SK-N-SH (cell line): ENCODE measurements around the gene PELI3.
A peak's percentile ranks its signal among the peaks of the same experiment; 100 is the strongest.

ENCODE experiments used
- ELF1 ChIP-seq: IDR thresholded peaks from 2 replicates; pipeline ENCODE4 v1.4.0; 2012
- MEF2A ChIP-seq: IDR thresholded peaks from 2 replicates; pipeline ENCODE4 v1.4.0; 2012; ENCODE audit warnings: low read depth, borderline replicate concordance
- NFIC ChIP-seq: IDR thresholded peaks from 2 replicates; pipeline ENCODE4 v1.4.0; 2012; ENCODE audit warnings: borderline replicate concordance
- REST ChIP-seq: IDR thresholded peaks from 2 replicates; pipeline ENCODE4 v1.6.1; 2012; ENCODE audit warnings: mild to moderate bottlenecking, low read depth, low read length, moderate library complexity
- SIN3A ChIP-seq: IDR thresholded peaks from 2 replicates; pipeline ENCODE4 v1.6.1; 2012; ENCODE audit warnings: low read depth, mild to moderate bottlenecking, low read length, moderate library complexity, borderline replicate concordance
- TCF12 ChIP-seq: IDR thresholded peaks from 2 replicates; pipeline ENCODE4 v1.4.0; 2012
- YY1 ChIP-seq: IDR thresholded peaks from 2 replicates; pipeline ENCODE4 v1.4.0; 2012; ENCODE audit warnings: low read depth, mild to moderate bottlenecking
- TF ChIP-seq, protein P1 (sequence below): fragments of 200-600 bp; sonication (generic); IDR thresholded peaks from 2 replicates; pipeline ENCODE4 v1.6.1; 2017; ENCODE audit warnings: antibody characterized with exemption, mild to moderate bottlenecking, moderate library complexity
- TF ChIP-seq, protein P2 (sequence below): IDR thresholded peaks from 2 replicates; pipeline ENCODE4; 2012

DNA sequence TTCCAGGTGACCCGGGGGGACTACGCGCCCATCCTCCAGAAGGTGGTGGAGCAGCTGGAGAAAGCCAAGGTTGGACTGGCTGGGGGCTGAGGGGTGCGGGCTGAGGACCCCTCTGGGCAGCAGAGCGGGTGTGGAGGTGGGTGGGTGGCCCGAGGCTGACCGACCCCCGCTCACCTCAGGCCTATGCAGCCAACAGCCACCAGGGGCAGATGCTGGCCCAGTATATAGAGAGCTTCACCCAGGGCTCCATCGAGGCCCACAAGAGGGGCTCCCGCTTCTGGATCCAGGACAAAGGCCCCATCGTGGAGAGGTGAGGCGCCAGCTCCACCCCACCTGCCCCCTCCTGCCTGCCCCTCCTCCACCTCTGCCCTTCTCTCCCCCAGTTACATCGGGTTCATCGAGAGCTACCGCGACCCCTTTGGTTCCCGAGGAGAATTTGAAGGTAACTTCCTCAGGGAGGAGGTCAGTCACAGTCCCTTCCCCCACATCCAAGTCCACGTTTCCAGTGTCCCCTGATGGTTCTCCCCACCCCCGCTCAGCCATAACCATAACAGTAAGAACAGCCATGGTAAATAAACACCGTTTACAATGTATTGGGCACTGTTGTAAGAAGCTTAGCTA, 24.7 kb downstream of the PELI3 start:
- TF ChIP-seq, protein P1, sequence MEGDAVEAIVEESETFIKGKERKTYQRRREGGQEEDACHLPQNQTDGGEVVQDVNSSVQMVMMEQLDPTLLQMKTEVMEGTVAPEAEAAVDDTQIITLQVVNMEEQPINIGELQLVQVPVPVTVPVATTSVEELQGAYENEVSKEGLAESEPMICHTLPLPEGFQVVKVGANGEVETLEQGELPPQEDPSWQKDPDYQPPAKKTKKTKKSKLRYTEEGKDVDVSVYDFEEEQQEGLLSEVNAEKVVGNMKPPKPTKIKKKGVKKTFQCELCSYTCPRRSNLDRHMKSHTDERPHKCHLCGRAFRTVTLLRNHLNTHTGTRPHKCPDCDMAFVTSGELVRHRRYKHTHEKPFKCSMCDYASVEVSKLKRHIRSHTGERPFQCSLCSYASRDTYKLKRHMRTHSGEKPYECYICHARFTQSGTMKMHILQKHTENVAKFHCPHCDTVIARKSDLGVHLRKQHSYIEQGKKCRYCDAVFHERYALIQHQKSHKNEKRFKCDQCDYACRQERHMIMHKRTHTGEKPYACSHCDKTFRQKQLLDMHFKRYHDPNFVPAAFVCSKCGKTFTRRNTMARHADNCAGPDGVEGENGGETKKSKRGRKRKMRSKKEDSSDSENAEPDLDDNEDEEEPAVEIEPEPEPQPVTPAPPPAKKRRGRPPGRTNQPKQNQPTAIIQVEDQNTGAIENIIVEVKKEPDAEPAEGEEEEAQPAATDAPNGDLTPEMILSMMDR, result peak; percentile 51
- TF ChIP-seq YY1 (no peak), NFIC (no peak), MEF2A (no peak), ELF1 (no peak), TCF12 (no peak), REST (no peak), SIN3A (no peak)
- TF ChIP-seq, protein P2, sequence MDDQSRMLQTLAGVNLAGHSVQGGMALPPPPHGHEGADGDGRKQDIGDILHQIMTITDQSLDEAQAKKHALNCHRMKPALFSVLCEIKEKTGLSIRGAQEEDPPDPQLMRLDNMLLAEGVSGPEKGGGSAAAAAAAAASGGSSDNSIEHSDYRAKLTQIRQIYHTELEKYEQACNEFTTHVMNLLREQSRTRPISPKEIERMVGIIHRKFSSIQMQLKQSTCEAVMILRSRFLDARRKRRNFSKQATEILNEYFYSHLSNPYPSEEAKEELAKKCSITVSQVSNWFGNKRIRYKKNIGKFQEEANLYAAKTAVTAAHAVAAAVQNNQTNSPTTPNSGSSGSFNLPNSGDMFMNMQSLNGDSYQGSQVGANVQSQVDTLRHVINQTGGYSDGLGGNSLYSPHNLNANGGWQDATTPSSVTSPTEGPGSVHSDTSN, result no peak
